Osteocyte (in vitro differentiated cells): ENCODE measurements around the gene TMEM222. TPM values are rescaled to one million over a fixed set of nuclear protein-coding genes. Genes with fewer than 3 reads are reported as not detected.

Source experiments
- DNase-seq: peaks from one replicate; pipeline ENCODE4 v3.0.0; 2021; ENCODE audit warnings: mixed read lengths; ENCODE audit not compliant: unreplicated experiment; ENCODE audit errors: extremely low spot score
- H3K27ac Mint-ChIP-seq: one replicate; pipeline ENCODE4 v1.8.0; 2021; ENCODE audit warnings: mild to moderate bottlenecking, mixed read lengths; ENCODE audit not compliant: unreplicated experiment
- H3K27me3 Mint-ChIP-seq: one replicate; pipeline ENCODE4 v1.8.0; 2021; ENCODE audit warnings: mixed read lengths; ENCODE audit not compliant: unreplicated experiment
- H3K36me3 Mint-ChIP-seq: one replicate; pipeline ENCODE4 v1.8.0; 2021; ENCODE audit warnings: mixed read lengths; ENCODE audit not compliant: unreplicated experiment
- H3K4me1 Mint-ChIP-seq: one replicate; pipeline ENCODE4 v1.8.0; 2021; ENCODE audit warnings: mixed read lengths; ENCODE audit not compliant: unreplicated experiment
- H3K4me3 Mint-ChIP-seq: one replicate; pipeline ENCODE4 v1.8.0; 2021; ENCODE audit warnings: mild to moderate bottlenecking, moderate library complexity, mixed read lengths; ENCODE audit not compliant: unreplicated experiment
- H3K9me3 Mint-ChIP-seq: one replicate; pipeline ENCODE4 v1.8.0; 2021; ENCODE audit warnings: mixed read lengths; ENCODE audit not compliant: unreplicated experiment
- CTCF ChIP-seq: fragments of 200-600 bp; sonication (generic); IDR thresholded peaks from 2 replicates; pipeline ENCODE4 v1.5.0; 2021; ENCODE audit warnings: antibody characterized with exemption, mild to moderate bottlenecking, moderate library complexity
- total RNA-seq: library from RNA; stranded (reverse); gene quantifications from 2 replicates; pipeline ENCODE4 v1.2.1, GENCODE V29; 2021

The TMEM222 gene
- total RNA-seq, 1 donor from 2014 or later, result 46.5 TPM

GRCh38 chr1:27333717-27334279 lies 11.8 kb downstream of the TMEM222 start:
- DNase-seq, result no peak
- no peak overlapping the region for H3K4me3 Mint-ChIP-seq
- H3K4me1 Mint-ChIP-seq, result peaks cover under 1% of the 10 kb centered on the region
- no peaks in the 10 kb centered on the region for H3K27me3 Mint-ChIP-seq
- TF ChIP-seq CTCF, result no peak
- peaks cover 17% of the 10 kb centered on the region for H3K36me3 Mint-ChIP-seq
- no peaks in the 10 kb centered on the region for H3K9me3 Mint-ChIP-seq
- H3K27ac Mint-ChIP-seq, result no peak overlapping the region

DNA sequence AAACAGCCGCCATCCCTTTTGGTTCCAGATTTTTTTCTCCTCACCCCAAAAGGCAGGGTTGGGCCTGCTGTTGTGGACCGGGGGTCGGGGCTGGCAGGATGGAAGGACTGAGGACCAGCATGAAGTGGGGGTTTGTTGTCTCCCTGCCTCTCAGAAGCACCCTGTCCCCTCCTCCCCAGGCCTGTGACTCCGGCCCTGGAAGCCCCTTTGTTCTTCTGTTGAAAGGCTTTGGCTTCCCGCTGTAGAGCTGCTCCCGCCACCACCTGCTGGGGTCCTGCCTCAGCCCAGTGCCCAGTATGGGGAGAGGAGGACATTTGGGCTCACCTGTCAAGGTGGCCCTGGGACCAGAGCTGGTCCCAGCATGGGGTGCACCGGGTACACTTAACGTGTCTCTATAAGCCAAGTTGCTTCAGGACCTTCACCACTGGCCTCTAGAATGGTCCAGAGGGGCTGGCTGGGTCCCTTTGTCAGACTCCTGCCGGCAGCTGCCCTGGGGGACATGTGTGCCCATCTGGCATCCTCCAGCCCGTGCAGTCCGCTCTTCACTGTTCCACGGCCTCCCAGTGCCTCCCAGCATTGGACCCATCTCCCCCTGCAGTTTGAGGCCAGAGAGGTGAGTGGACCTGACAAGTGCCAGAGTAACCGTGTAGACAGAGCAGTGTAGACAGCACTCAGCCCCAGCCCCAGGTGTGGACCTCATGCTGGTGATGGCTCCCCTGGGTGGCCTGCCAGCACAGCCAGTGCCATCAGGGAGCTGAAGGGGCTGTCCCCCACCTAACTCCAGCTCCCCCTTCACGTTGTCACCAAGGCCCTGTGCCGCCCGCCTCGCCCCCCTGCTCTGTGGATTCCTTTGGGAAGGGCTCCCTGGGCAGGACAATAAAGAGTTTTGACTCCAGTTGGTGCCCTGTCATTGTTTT lies 13.8 kb downstream of the TMEM222 start:
- H3K27ac Mint-ChIP-seq, result no peak overlapping the region
- H3K4me1 Mint-ChIP-seq, result peaks cover 12% of the 10 kb centered on the region

DNA sequence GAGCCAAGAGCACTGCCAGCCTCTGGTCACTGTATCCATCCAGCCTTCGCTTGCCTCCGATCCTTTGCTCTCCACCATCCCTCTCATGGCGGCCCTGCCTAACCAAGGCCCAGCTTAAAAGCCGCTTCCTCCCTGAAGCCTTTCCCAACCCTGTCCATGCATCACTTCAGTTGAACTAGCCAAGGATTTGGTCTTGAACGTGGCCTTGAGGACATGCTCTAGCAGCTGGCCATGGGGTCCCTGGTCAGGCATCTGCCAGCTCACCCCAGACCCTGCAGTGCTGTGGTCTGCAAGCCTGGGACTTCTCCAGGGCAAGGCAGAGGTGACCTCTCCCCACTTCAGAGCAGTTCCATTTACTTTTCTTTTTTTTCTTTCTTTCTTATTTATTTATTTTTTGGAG lies 14.8 kb downstream of the TMEM222 start:
- TF ChIP-seq CTCF, result no peak
- no peak overlapping the region for H3K27ac Mint-ChIP-seq
- DNase-seq, result no peak
- H3K36me3 Mint-ChIP-seq, result peaks cover 17% of the 10 kb centered on the region
- H3K27me3 Mint-ChIP-seq, result no peaks in the 10 kb centered on the region
- H3K4me1 Mint-ChIP-seq, result peaks cover 20% of the 10 kb centered on the region
- H3K9me3 Mint-ChIP-seq, result no peaks in the 10 kb centered on the region
- no peak overlapping the region for H3K4me3 Mint-ChIP-seq

More for the DNA sequence above, 13.8 kb downstream of the TMEM222 start:
- TF ChIP-seq CTCF, result no peak
- Mint-ChIP-seq H3K4me3 (no peak overlapping the region), H3K9me3 (no peaks in the 10 kb centered on the region), H3K27me3 (no peaks in the 10 kb centered on the region), H3K36me3 (peaks cover 17% of the 10 kb centered on the region)
- DNase-seq, result no peak

DNA sequence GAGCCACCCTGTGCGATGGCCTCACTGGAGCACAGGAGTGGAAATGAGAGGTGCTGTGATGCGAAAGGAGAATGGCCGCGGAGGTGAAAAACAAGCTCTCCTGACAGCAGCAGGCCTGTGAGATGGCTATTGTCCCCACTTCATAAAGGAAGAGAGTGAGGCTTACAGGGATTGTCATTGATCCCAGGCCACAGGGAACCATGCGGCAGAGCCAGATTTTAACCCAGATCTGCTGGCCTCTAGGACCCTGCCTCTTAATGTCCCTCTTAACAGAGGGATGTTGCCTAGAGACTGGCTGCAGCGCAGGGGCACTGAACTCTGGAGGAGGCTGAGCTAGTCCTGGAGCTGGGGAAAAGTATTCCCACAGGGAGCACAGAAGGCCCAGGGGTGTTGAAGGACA lies 16.8 kb downstream of the TMEM222 start:
- Mint-ChIP-seq H3K9me3 (no peaks in the 10 kb centered on the region), H3K4me1 (peaks cover 31% of the 10 kb centered on the region), H3K27me3 (no peaks in the 10 kb centered on the region), H3K4me3 (no peak overlapping the region), H3K27ac (no peak overlapping the region), H3K36me3 (peaks cover 13% of the 10 kb centered on the region)
- no peak for TF ChIP-seq CTCF
- no peak for DNase-seq

DNA sequence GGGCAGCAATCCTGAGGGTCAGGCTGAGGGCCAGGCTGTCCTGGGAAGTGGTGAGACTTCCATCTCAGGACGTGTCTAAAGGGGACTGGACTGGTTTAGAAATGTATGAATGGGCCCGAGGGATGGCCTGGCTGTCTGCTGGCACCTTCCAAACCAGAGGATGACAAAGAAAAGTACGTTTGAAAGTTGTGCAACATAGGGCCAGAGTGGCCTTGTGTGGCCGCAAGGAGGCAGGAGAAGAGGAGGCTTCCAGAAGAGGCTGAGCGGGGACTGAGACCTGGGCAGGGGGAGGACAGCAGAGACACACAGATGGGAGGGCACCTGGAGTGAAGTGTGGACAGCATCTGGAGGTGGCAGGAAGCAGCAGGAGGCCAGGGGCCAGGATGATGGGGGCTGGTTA lies 17.2 kb downstream of the TMEM222 start:
- peaks cover 13% of the 10 kb centered on the region for H3K36me3 Mint-ChIP-seq
- no peaks in the 10 kb centered on the region for H3K9me3 Mint-ChIP-seq
- DNase-seq, result no peak
- no peak overlapping the region for H3K4me3 Mint-ChIP-seq
- H3K4me1 Mint-ChIP-seq, result peaks cover 31% of the 10 kb centered on the region
- no peaks in the 10 kb centered on the region for H3K27me3 Mint-ChIP-seq
- TF ChIP-seq CTCF, result no peak
- no peak overlapping the region for H3K27ac Mint-ChIP-seq
